Thymus (tissue), 11 donors: ENCODE data around the gene RAC2. TPM values are rescaled to one million over a fixed set of nuclear protein-coding genes. Genes with fewer than 3 reads are reported as not detected.
A peak's percentile ranks its signal among the peaks of the same experiment; 100 is the strongest.

Source experiments
- DNase-seq, 9 donors: peaks; one replicate each; pipeline ENCODE4 v3.0.0-alpha.2; 2013; ENCODE audit warnings: low spot score in 9 of 9, low read depth in 6 of 9, missing footprints in 1 of 9
- H3K27ac ChIP-seq, 2 donors: one replicate each; pipeline ENCODE4 v1.5.1; 2013; ENCODE audit warnings: control low read depth in 1 of 2, low read depth in 1 of 2, low read length in 1 of 2, mild to moderate bottlenecking in 1 of 2, moderate library complexity in 1 of 2
- H3K27me3 ChIP-seq, 2 donors: one replicate each; pipeline ENCODE4 v1.5.1; 2013; ENCODE audit warnings: low read length in 1 of 2; ENCODE audit not compliant: control insufficient read depth in 2 of 2, insufficient read depth in 1 of 2
- H3K36me3 ChIP-seq, 2 donors: one replicate each; pipeline ENCODE4 v1.5.1; 2013; ENCODE audit warnings: low read length in 1 of 2, mild to moderate bottlenecking in 1 of 2, moderate library complexity in 1 of 2; ENCODE audit not compliant: control insufficient read depth in 2 of 2, insufficient read depth in 2 of 2
- H3K4me1 ChIP-seq, 2 donors: one replicate each; pipeline ENCODE4 v1.5.1; 2013; ENCODE audit warnings: low read length in 2 of 2; ENCODE audit not compliant: control insufficient read depth in 2 of 2, insufficient read depth in 2 of 2
- H3K4me3 ChIP-seq, 2 donors: one replicate each; pipeline ENCODE4 v1.5.1; 2013; ENCODE audit warnings: low read length in 2 of 2, control low read depth in 1 of 2, mild to moderate bottlenecking in 1 of 2
- H3K9me3 ChIP-seq, 2 donors: one replicate each; pipeline ENCODE4 v1.5.1; 2013; ENCODE audit warnings: low read length in 1 of 2, mild to moderate bottlenecking in 1 of 2; ENCODE audit not compliant: control insufficient read depth in 2 of 2, insufficient read depth in 1 of 2
- WGBS: extraction: QIAGEN DNeasy Blood & Tissue Kit; methylation state at CpG from one replicate; pipeline ENCODE4 v1.1.7; 2013; 5-methylcytosine and 5-hydroxymethylcytosine counted together
- polyA plus RNA-seq: library from polyadenylated mRNA; stranded (reverse); fragments of 200-250 nt; gene quantifications from one replicate; pipeline ENCODE4 v1.2.3, GENCODE V29; 2013
- total RNA-seq: library from RNA; stranded (reverse); fragments of 120-200 nt; gene quantifications from one replicate; pipeline ENCODE4 v1.2.4, GENCODE V29; 2013
- donor health status: healthy.

Gene RAC2
- total and polyA plus RNA-seq, 2 donors = 149 to 206 TPM

DNA sequence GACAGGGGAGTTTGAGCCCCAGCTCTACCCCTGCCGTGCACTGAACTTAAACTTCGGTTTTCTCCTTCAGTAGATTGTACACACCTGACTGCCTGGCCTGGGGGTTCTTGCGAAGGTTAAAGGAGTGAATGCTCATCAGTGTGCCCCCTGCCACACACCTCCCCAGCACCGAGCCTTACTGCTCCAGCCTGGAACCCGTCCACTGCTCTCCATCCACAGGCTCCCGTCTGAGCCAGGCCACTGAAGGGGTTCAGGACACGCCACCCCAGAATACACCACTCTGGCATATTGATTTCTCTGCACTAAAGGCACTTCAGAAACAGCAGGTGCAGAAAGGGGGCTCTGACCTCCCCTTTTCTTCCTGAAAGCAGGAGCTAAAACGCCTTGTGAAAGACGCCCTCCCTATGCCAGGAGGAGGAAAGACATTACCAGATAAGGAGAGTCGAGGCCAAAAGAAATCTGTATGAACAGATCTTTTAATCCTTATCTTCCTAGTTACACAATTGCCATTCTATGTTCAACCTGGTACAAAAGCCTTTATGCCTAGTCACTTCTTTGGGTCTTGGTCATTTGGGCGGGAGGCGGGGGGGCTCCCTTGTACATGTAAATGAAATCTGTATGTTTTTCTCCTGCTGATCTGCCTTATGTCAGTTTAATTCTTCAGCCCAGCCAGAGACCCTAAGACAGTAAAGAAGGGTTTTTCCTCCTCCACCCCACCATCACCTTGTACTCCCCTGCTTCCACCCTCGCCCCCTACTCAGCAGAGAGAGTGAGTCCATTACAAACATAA, 29.9 kb downstream of the RAC2 start:
- 91% methylated on average over 13 of the region's 13 CpGs for WGBS
- Histone ChIP-seq H3K27me3 (no peaks in the 10 kb centered on the region), H3K36me3 (no peaks in the 10 kb centered on the region), H3K9me3 (peaks cover 0 to 4% of the 10 kb centered on the region in 2 donors), H3K27ac (peak overlapping the region in 1 of 2 donors; percentile 58), H3K4me3 (no peak overlapping the region), H3K4me1 (peaks cover 48 to 91% of the 10 kb centered on the region in 2 donors)
- DNase-seq = no peak

DNA sequence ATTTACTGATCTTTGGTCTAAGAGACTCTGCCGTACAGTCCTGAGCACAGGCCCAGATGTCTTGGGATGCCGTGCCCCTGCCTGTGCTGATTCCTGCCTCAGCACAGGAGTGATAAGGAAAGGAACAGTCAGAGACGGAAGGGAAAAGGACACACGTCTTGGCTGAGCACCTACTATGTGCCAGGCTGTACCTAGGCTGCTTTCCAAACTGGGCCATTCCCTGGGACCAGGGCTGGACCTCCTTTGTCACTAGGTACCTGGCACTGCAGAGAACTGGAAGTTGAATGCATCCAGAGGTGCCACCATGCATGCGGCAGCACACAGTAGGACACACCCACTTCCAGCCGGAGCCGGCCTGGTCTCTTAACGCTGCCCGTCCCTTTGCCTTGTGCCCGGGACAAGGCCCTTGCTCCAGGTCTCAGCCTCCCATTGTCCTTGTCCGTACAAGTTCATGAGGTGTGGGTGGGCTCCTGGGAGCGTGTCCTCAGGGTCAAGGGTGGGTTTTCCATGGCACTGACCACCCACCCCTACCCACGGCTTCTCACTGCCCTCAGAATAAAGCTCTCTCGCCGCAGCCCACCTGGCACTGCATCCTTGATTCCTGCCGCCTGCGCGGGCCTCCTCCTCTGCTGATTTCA, 30.7 kb downstream of the RAC2 start:
- Histone ChIP-seq H3K4me1 (peaks cover 51 to 91% of the 10 kb centered on the region in 2 donors), H3K9me3 (peaks cover 0 to 4% of the 10 kb centered on the region in 2 donors), H3K27me3 (no peaks in the 10 kb centered on the region), H3K36me3 (no peaks in the 10 kb centered on the region), H3K27ac (peak overlapping the region in 1 of 2 donors; percentile 58), H3K4me3 (no peak overlapping the region)
- 97% methylated on average over 18 of the region's 18 CpGs for WGBS
- no peak for DNase-seq

DNA sequence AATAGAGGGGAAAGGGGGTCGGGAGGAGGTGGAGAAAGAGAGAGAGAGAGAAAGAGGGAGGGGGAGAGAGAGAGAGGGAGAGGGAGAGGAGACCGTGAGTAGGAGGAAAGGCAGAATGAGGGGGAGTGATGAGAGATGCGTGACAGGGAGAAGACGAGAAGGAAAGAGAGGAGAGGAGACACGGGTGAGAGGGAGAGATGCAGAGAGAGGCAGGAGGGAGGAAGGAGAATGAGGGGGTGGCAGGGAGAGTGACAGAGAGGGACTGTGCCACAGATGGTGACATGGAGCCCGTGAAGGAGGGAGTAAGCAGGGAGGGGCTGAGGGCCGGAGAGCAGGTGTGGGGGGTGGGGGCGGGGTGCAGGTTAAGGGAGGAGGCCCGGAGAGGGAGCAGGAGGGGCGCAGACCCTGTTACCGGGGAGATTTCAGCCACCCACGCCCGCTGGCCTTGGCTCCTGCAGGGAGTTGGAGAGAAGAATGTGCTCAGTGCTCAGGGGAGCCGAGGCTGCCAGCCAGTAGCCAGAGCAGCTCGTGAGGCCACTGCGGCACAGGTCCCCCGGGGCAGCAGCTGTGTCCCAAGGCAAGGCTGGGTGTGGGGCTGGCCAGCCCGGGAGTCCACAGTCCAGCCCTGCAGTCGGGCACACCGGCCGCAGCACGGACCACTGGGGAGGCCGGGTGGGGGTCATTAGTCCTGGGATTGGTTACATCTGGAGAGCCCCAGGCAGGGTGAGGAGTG, 31.7 kb downstream of the RAC2 start, which contains the start of gene SSTR3:
Gene SSTR3 (minus strand): TSS at position 304 of the 733 bp plus-strand sequence. CDS start 4,674 bp downstream, outside the sequence.
- peaks cover 0 to 4% of the 10 kb centered on the region in 2 donors for H3K9me3 ChIP-seq
- peaks cover 54 to 92% of the 10 kb centered on the region in 2 donors for H3K4me1 ChIP-seq
- no peaks in the 10 kb centered on the region for H3K27me3 ChIP-seq
- WGBS = 75% methylated on average over 23 of the region's 23 CpGs
- DNase-seq = peak in 3 of 9 donors; percentile 59 to 77 (median 62)
- peak within 1 kb of the TSS; percentile 25 to 63 for H3K4me3 ChIP-seq
- H3K36me3 ChIP-seq = peaks cover 3 to 6% of the 10 kb centered on the region in 2 donors
- peak within 1 kb of the TSS; percentile 19 to 71 for H3K27ac ChIP-seq

DNA sequence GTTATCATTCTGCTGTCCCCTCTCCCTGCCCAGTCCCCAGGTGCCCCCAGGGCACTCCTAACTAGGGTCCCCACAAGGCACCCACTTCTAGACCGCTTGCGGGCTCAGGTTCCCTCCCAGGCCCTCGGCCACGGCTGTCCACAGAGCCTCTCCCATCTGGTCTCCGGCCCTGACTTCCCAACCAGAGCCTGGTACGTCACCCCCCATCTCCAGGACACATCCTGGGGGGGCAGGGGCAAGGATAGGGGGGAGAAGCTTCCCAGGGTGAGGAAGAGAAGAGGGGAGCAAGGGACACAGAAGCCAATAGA, 32.2 kb downstream of the RAC2 start:
- Histone ChIP-seq H3K36me3 (peaks cover 8 to 11% of the 10 kb centered on the region in 2 donors), H3K9me3 (peaks cover 0 to 6% of the 10 kb centered on the region in 2 donors), H3K27ac (peak overlapping the region; percentile 19 to 63), H3K4me1 (peaks cover 56 to 93% of the 10 kb centered on the region in 2 donors), H3K4me3 (peak overlapping the region; percentile 25 to 63), H3K27me3 (no peaks in the 10 kb centered on the region)
- 96% methylated on average over 6 of the region's 6 CpGs for WGBS
- no peak for DNase-seq

DNA sequence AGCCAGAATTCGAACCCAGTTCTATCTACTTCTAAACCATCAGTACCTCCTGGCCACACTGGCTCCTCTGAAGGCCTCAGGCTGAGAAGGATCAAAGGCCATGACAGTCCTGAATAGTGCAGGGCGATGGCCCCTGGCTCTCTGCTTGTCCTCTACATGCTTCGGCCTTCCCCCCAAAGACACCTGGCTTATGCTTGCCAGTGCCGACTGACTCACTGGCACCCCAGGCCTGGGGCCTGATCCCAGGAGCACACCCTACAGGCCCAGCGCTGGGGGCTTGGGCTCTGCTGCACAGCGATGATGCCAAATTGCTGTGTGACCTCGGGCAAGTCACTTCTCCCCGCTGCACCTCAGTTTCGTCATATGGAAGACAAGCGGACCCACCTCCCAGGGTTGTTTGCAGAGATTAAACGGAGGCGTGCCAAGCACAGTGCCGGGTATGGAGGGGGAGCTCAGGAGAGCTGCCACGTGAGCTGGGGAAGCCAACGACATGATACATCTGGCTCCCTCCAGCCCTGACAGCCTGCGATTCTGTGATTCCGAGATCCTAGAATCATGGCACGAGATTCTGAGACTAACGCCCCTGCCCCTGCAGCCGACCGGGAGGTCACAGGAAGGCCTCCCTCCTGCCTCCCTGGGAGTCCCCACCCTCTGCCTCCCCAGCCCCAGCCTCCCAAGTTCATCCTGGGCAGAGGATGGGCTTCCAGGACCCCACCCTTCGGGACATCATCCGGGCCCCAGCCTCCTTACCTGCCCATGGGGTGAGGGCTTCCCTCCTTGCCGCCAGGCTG, 32.8 kb downstream of the RAC2 start:
- H3K4me1 ChIP-seq = peaks cover 52 to 93% of the 10 kb centered on the region in 2 donors
- H3K27me3 ChIP-seq = no peaks in the 10 kb centered on the region
- peak overlapping the region; percentile 19 to 63 for H3K27ac ChIP-seq
- DNase-seq = no peak
- peaks cover 14 to 16% of the 10 kb centered on the region in 2 donors for H3K36me3 ChIP-seq
- 96% methylated on average over 24 of the region's 24 CpGs for WGBS
- peaks cover 0 to 6% of the 10 kb centered on the region in 2 donors for H3K9me3 ChIP-seq
- peak overlapping the region; percentile 25 to 63 for H3K4me3 ChIP-seq

DNA sequence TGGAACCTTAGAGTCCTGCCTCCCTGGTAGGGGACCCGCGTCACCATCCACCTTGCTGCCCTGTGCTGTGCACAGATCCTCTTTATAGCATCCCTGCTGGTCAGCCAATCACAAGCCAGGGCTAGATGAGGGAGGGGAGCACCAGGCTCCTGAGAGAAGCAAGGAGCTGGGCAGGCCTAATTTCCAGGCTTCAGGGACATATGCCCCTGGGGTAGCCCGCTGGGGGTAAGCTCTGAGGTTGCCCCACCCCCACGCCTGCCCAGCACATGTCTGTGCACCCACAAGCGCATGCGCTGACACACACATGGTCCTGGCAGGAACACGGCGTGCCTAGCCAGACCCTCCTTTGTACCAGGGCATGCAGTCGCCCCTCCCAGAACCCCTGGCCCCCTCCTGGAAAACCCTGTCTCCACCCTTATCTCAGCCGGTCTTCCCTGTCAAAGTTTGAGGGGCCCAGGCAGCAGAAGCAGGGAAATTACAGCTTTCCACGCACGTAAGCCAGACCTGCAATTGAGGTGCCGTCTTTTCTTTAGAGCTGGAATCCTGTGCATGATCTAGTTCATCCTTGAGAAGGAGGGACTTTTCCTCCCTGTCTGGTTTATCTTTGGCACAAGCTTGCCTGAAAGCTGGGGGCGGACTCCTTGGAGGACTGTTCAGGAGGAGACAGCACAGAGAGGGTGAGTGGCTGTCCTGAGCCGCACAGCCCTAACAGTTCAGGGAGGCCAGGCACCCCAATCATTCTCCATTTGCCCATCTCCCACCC, 33.8 kb downstream of the RAC2 start:
- no peak for DNase-seq
- 94% methylated on average over 15 of the region's 15 CpGs for WGBS

DNA sequence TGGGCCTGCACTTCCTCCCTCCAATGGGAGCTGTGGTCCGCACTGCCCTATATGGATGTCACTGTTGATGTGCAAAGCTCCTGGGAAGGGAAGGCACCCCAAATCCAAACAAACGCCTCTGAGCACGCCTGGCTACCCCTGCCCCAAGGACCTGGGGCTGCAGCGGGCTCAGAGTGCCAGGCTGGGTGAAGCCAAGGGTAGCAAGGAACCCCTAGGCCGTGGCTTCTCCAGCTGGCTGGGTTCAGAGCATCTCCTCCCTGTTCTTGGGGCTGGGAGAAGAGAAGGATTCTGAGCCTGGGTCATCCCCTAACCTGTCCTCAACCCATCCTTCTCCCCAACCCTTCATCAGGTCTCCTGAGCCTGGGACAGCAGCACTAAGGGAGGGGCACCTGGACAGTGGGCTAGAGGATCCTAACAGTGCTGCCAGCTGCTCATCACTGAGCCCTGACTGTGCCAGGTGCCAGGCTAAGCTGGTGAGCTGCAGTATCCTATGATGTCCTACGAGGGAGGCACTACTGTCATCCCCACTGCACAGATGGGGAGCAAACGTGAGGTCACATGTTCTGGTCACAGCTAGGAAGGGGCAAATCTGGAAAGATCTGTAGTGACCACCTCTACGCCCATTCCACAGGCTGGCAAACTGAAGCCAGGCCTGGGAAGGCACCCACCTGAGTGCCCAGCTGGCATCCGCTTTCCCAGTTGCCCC, 34.8 kb downstream of the RAC2 start:
- DNase-seq = no peak
- peak overlapping the region in 1 of 2 donors; percentile 63 for H3K4me3 ChIP-seq
- peaks cover 0 to 11% of the 10 kb centered on the region in 2 donors for H3K9me3 ChIP-seq
- 78% methylated on average over 9 of the region's 9 CpGs for WGBS
- no peaks in the 10 kb centered on the region for H3K27me3 ChIP-seq
- H3K27ac ChIP-seq = peak overlapping the region in 1 of 2 donors; percentile 61
- peaks cover 49 to 98% of the 10 kb centered on the region in 2 donors for H3K4me1 ChIP-seq
- H3K36me3 ChIP-seq = peaks cover 17 to 31% of the 10 kb centered on the region in 2 donors

More for the DNA sequence above, 33.8 kb downstream of the RAC2 start:
- H3K27me3 ChIP-seq = no peaks in the 10 kb centered on the region
- H3K4me1 ChIP-seq = peaks cover 51 to 99% of the 10 kb centered on the region in 2 donors
- H3K36me3 ChIP-seq = peaks cover 17 to 26% of the 10 kb centered on the region in 2 donors
- peak overlapping the region in 1 of 2 donors; percentile 24 for H3K27ac ChIP-seq
- peak overlapping the region in 1 of 2 donors; percentile 63 for H3K4me3 ChIP-seq
- peaks cover 0 to 7% of the 10 kb centered on the region in 2 donors for H3K9me3 ChIP-seq
